ENCODE data around the gene APOBEC3F. TPM values are rescaled to one million over a fixed set of nuclear protein-coding genes. Genes with fewer than 3 reads are reported as not detected.
"Not testable (repeated sequence)": the region's sequence is repeated elsewhere in the genome, so short reads cannot be mapped to it uniquely, and the experiment has no call there.

The APOBEC3F gene
- total RNA-seq, 6 experiments from 2014 or later = 2.0 to 6.6 (median 4.5) TPM

GRCh38 chr22:39013942-39014722, 26.5 kb upstream of the APOBEC3F start, which contains the start of gene APOBEC3C:
TSS of gene APOBEC3C (plus strand) at chr22:39014257. CDS start at chr22:39014363, 106 bp downstream.
- intact Hi-C loops (cut with DNase I) = no loop called here
- H3K27me3 ChIP-seq = no peaks in the 10 kb centered on the region
- H3K4me1 ChIP-seq = no peaks in the 10 kb centered on the region
- peak within 1 kb of the TSS; percentile 18 to 39 (median 20) for H3K4me3 ChIP-seq
- H3K36me3 ChIP-seq = no peaks in the 10 kb centered on the region
- peak within 1 kb of the TSS; percentile 53 to 75 (median 60) for H3K27ac ChIP-seq
- H3K9me3 ChIP-seq = no peaks in the 10 kb centered on the region
- 13% methylated on average over 12 of the region's 18 CpGs for WGBS (ENCODE audit: insufficient coverage, low coverage, low lambda C conversion rate, missing lambda C conversion rate)
- ATAC-seq = peak; percentile 84 to 95 (median 88)
- TF ChIP-seq CTCF (IDR thresholded peaks at IDR 0.05) = no peak
- peak; percentile 50 for TF ChIP-seq POLR2A (IDR thresholded peaks at IDR 0.05)
- DNase-seq = peak; percentile 58 to 73 (median 66)

- 36% methylated on average over 5 of the region's 6 CpGs for WGBS (ENCODE audit: insufficient coverage, low coverage, low lambda C conversion rate, missing lambda C conversion rate)
- DNase-seq; H3K36me3 ChIP-seq; intact Hi-C loops (cut with DNase I); ATAC-seq; H3K27me3 ChIP-seq; H3K4me1 ChIP-seq; H3K9me3 ChIP-seq: not testable (repeated sequence)
- Histone ChIP-seq H3K4me3 (peak overlapping the region; percentile 18 to 39 (median 20)), H3K27ac (peak overlapping the region in 2 of 3 donors; percentile 53 to 75)
These were observed 25.9 kb upstream of the APOBEC3F start for GRCh38 chr22:39014723-39015121.

GRCh38 chr22:39016592-39016991, 24.1 kb upstream of the APOBEC3F start:
- Histone ChIP-seq H3K9me3 (no peaks in the 10 kb centered on the region), H3K36me3 (no peaks in the 10 kb centered on the region), H3K4me1 (no peaks in the 10 kb centered on the region), H3K4me3 (no peak overlapping the region), H3K27ac (no peak overlapping the region), H3K27me3 (no peaks in the 10 kb centered on the region)
- no peak for DNase-seq
- intact Hi-C loops (cut with DNase I) = no loop called here
- no peak for ATAC-seq
- TF ChIP-seq POLR2A (IDR thresholded peaks at IDR 0.05) (no peak), CTCF (IDR thresholded peaks at IDR 0.05) (no peak)
- 88% methylated on average over 13 of the region's 13 CpGs for WGBS (ENCODE audit: insufficient coverage, low coverage, low lambda C conversion rate, missing lambda C conversion rate)

- DNase-seq (no peak), ATAC-seq (no peak)
- TF ChIP-seq POLR2A (IDR thresholded peaks at IDR 0.05) = no peak
- no peak for TF ChIP-seq CTCF (IDR thresholded peaks at IDR 0.05)
- H3K4me1 ChIP-seq = no peaks in the 10 kb centered on the region
- H3K4me3 ChIP-seq = no peak overlapping the region
- H3K27ac ChIP-seq = no peak overlapping the region
- 77% methylated on average over 5 of the region's 18 CpGs for WGBS (ENCODE audit: insufficient coverage, low coverage, low lambda C conversion rate, missing lambda C conversion rate)
- no peaks in the 10 kb centered on the region for H3K9me3 ChIP-seq
- intact Hi-C loops (cut with DNase I) = no loop called here
- no peaks in the 10 kb centered on the region for H3K27me3 ChIP-seq
- no peaks in the 10 kb centered on the region for H3K36me3 ChIP-seq
These were observed 22.9 kb upstream of the APOBEC3F start for GRCh38 chr22:39017596-39018365.

GRCh38 chr22:39020021-39020651, 20.5 kb upstream of the APOBEC3F start:
- WGBS (ENCODE audit: insufficient coverage, low coverage, low lambda C conversion rate, missing lambda C conversion rate) = 22% methylated on average over 9 of the region's 15 CpGs
- H3K27me3 ChIP-seq; DNase-seq; H3K4me1 ChIP-seq; intact Hi-C loops (cut with DNase I); H3K9me3 ChIP-seq; H3K36me3 ChIP-seq: not testable (repeated sequence)
- H3K4me3 ChIP-seq = peak overlapping the region; percentile 9 to 37 (median 34)
- peak overlapping the region in 1 of 3 donors; percentile 57 for H3K27ac ChIP-seq
- ATAC-seq = peak; percentile 12 to 35 (median 32)

Data from right lobe of liver (tissue), 6 donors.